Neural progenitor cell (in vitro differentiated cells): ENCODE measurements around the gene GRM8. TPM values are rescaled to one million over a fixed set of nuclear protein-coding genes. Genes with fewer than 3 reads are reported as not detected.

Source experiments
- DNase-seq: peaks from one replicate; pipeline ENCODE4 v3.0.0-alpha.2; 2016; ENCODE audit warnings: low spot score
- H2AFZ ChIP-seq: fragments of 200-600 bp; sonication (generic); replicated peaks from 2 replicates; pipeline ENCODE4 v1.6.1; 2016; ENCODE audit warnings: antibody characterized with exemption
- H3F3A ChIP-seq: fragments of 200-600 bp; sonication (generic); 2 replicates; pipeline ENCODE4 v1.6.1; 2016; ENCODE audit warnings: antibody characterized with exemption, low read depth
- H3K27ac ChIP-seq: fragments of 200-600 bp; sonication (generic); 2 replicates; pipeline ENCODE4 v1.5.1; 2016; ENCODE audit warnings: mild to moderate bottlenecking
- H3K27me3 ChIP-seq: fragments of 200-600 bp; sonication (generic); 2 replicates; pipeline ENCODE4 v1.6.1; 2016; ENCODE audit warnings: mild to moderate bottlenecking, moderate library complexity
- H3K36me3 ChIP-seq: fragments of 200-600 bp; sonication (generic); 2 replicates; pipeline ENCODE4 v1.5.1; 2016
- H3K4me1 ChIP-seq: fragments of 200-600 bp; sonication (generic); 2 replicates; pipeline ENCODE4 v1.6.1; 2016; ENCODE audit warnings: mixed run types
- H3K4me2 ChIP-seq: fragments of 200-600 bp; sonication (generic); 2 replicates; pipeline ENCODE4 v1.6.1; 2016
- H3K4me3 ChIP-seq: fragments of 200-600 bp; sonication (generic); 2 replicates; pipeline ENCODE4 v1.5.1; 2016
- H3K79me2 ChIP-seq: fragments of 200-600 bp; sonication (generic); 2 replicates; pipeline ENCODE4 v1.6.1; 2016; ENCODE audit warnings: low read depth
- H3K9ac ChIP-seq: fragments of 200-600 bp; sonication (generic); 2 replicates; pipeline ENCODE4 v1.6.1; 2016
- H3K9me3 ChIP-seq: fragments of 200-600 bp; sonication (generic); 2 replicates; pipeline ENCODE4 v1.5.1; 2016; ENCODE audit warnings: low read depth
- H4K20me1 ChIP-seq: fragments of 200-600 bp; sonication (generic); 2 replicates; pipeline ENCODE4 v1.6.1; 2016; ENCODE audit warnings: low read depth
- H3K27ac Mint-ChIP-seq: 3 replicates; pipeline ENCODE4 v1.8.0; 2021; ENCODE audit warnings: mixed read lengths
- H3K27me3 Mint-ChIP-seq: 2 replicates; pipeline ENCODE4 v1.8.0; 2022; ENCODE audit warnings: low read depth, mild to moderate bottlenecking, inconsistent platforms, moderate library complexity, mixed read lengths; ENCODE audit not compliant: insufficient read depth
- H3K36me3 Mint-ChIP-seq: 3 replicates; pipeline ENCODE4 v1.8.0; 2021; ENCODE audit warnings: mixed read lengths
- H3K4me1 Mint-ChIP-seq: 3 replicates; pipeline ENCODE4 v1.8.0; 2021; ENCODE audit warnings: mixed read lengths
- H3K4me3 Mint-ChIP-seq: 3 replicates; pipeline ENCODE4 v1.8.0; 2021; ENCODE audit warnings: mild to moderate bottlenecking, moderate library complexity, mixed read lengths
- H3K9me3 Mint-ChIP-seq: 3 replicates; pipeline ENCODE4 v1.8.0; 2020; ENCODE audit warnings: mixed read lengths
- CTCF ChIP-seq: fragments of 200-600 bp; sonication (generic); IDR thresholded peaks from 2 replicates; pipeline ENCODE4 v1.5.1; 2017; ENCODE audit warnings: antibody characterized with exemption, mild to moderate bottlenecking
- EZH2 ChIP-seq: fragments of 200-600 bp; sonication (generic); IDR thresholded peaks from 2 replicates; pipeline ENCODE4 v1.6.1; 2017; ENCODE audit warnings: antibody characterized with exemption, mild to moderate bottlenecking, moderate library complexity
- EZH2phosphoT487 ChIP-seq: fragments of 200-600 bp; sonication (generic); IDR thresholded peaks from 2 replicates; pipeline ENCODE4 v1.6.1; 2017; ENCODE audit warnings: antibody characterized with exemption
- total RNA-seq: library from RNA; depleted of rRNA; stranded (reverse); fragments of >200 nt; gene quantifications from 2 replicates; pipeline ENCODE4 v1.2.3, GENCODE V29; 2015; ENCODE audit warnings: low replicate concordance

Gene GRM8
- 0.62 and 1.6 TPM in 2 replicates for total RNA-seq

GRCh38 chr7:127252778-127253280 is at the start of gene GRM8:
TSS of gene GRM8 (minus strand) at chr7:127252941.
- Mint-ChIP-seq H3K36me3 (no peaks in the 10 kb centered on the region), H3K9me3 (no peaks in the 10 kb centered on the region), H3K27me3 (peaks cover 34% of the 10 kb centered on the region), H3K4me3 (peak within 1 kb of the TSS; percentile 90), H3K4me1 (peaks cover 7% of the 10 kb centered on the region), H3K27ac (no peak within 1 kb of the TSS)
- no peak for TF ChIP-seq CTCF
- TF ChIP-seq EZH2: no peak
- TF ChIP-seq EZH2phosphoT487: no peak
- peaks cover 16% of the 10 kb centered on the region for H3F3A ChIP-seq
- peaks cover 20% of the 10 kb centered on the region for H4K20me1 ChIP-seq
- no peak within 1 kb of the TSS for H3K27ac ChIP-seq
- peak; percentile 87 for DNase-seq
- no peaks in the 10 kb centered on the region for H3K79me2 ChIP-seq
- peaks cover 100% of the 10 kb centered on the region for H3K27me3 ChIP-seq
- H3K4me3 ChIP-seq: peak within 1 kb of the TSS; percentile 79
- no peaks in the 10 kb centered on the region for H3K36me3 ChIP-seq
- H3K4me2 ChIP-seq: peak within 1 kb of the TSS; percentile 99
- peak within 1 kb of the TSS; percentile 94 for H2AFZ ChIP-seq
- peaks cover 6% of the 10 kb centered on the region for H3K4me1 ChIP-seq
- no peak within 1 kb of the TSS for H3K9ac ChIP-seq
- no peaks in the 10 kb centered on the region for H3K9me3 ChIP-seq

DNA sequence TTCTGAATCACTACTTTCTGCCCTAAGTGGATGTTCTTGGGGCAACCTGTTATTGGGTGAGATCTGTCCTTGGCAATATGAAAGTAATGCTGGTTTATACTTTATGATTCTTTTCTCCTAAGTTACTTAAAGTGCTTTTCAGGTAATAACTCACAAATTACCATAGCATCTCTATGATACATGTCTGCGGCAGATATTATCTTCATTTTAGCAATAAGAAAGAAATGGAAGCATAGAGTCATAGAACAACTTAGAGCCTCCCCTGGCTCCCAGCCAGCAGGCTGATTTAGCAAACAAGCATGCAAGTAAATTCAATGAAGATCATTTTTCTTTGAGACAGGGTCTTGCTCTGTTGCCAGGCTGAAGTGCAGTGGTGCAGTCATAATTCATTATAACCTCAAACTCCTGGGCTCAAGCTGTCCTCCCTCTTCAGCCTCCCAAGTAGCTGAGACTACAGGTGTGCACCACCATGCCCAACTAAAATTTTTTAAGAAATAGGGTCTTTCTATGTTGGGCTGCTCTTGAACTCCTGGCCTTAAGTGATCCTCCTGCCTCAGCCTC is 38.1 kb upstream of the GRM8 start:
- no peak overlapping the region for H2AFZ ChIP-seq
- no peak overlapping the region for H3K4me3 ChIP-seq
- no peaks in the 10 kb centered on the region for H3F3A ChIP-seq
- no peaks in the 10 kb centered on the region for H3K9me3 ChIP-seq
- H3K36me3 ChIP-seq: no peaks in the 10 kb centered on the region
- H3K27ac ChIP-seq: no peak overlapping the region
- H3K27me3 Mint-ChIP-seq: peaks cover 5% of the 10 kb centered on the region
- H4K20me1 ChIP-seq: no peaks in the 10 kb centered on the region
- no peak for DNase-seq
- H3K9ac ChIP-seq: no peak overlapping the region
- no peak overlapping the region for H3K4me2 ChIP-seq
- no peak overlapping the region for H3K4me3 Mint-ChIP-seq
- H3K4me1 Mint-ChIP-seq: no peaks in the 10 kb centered on the region
- H3K27ac Mint-ChIP-seq: no peak overlapping the region
- no peaks in the 10 kb centered on the region for H3K79me2 ChIP-seq
- H3K36me3 Mint-ChIP-seq: no peaks in the 10 kb centered on the region
- H3K27me3 ChIP-seq: no peaks in the 10 kb centered on the region
- no peaks in the 10 kb centered on the region for H3K9me3 Mint-ChIP-seq
- no peak for TF ChIP-seq EZH2
- TF ChIP-seq CTCF: no peak
- no peak for TF ChIP-seq EZH2phosphoT487
- no peaks in the 10 kb centered on the region for H3K4me1 ChIP-seq

- H3K4me2 ChIP-seq: no peak overlapping the region
- H3K27ac ChIP-seq: no peak overlapping the region
- no peaks in the 10 kb centered on the region for H3K27me3 ChIP-seq
- Mint-ChIP-seq H3K36me3 (no peaks in the 10 kb centered on the region), H3K4me3 (no peak overlapping the region), H3K4me1 (no peaks in the 10 kb centered on the region), H3K9me3 (no peaks in the 10 kb centered on the region), H3K27ac (no peak overlapping the region), H3K27me3 (peaks cover 5% of the 10 kb centered on the region)
- no peak overlapping the region for H3K4me3 ChIP-seq
- no peaks in the 10 kb centered on the region for H3K79me2 ChIP-seq
- TF ChIP-seq EZH2phosphoT487 (no peak), EZH2 (no peak), CTCF (no peak)
- H3K4me1 ChIP-seq: no peaks in the 10 kb centered on the region
- no peaks in the 10 kb centered on the region for H3F3A ChIP-seq
- no peaks in the 10 kb centered on the region for H4K20me1 ChIP-seq
- no peak overlapping the region for H3K9ac ChIP-seq
- DNase-seq: no peak
- H2AFZ ChIP-seq: no peak overlapping the region
- H3K36me3 ChIP-seq: no peaks in the 10 kb centered on the region
- no peaks in the 10 kb centered on the region for H3K9me3 ChIP-seq
Measured at GRCh38 chr7:127290116-127290655, 37.4 kb upstream of the GRM8 start.
